Esophagus (tissue), 2 donors: ENCODE measurements around the gene PIGBOS1. TPM values are rescaled to one million over a fixed set of nuclear protein-coding genes. Genes with fewer than 3 reads are reported as not detected.

Experiments
- H3K27ac ChIP-seq, 2 donors: one replicate each; pipeline ENCODE4 v1.5.1; 2013; ENCODE audit warnings: low read depth in 2 of 2, mild to moderate bottlenecking in 2 of 2, inconsistent platforms in 1 of 2, low read length in 1 of 2, moderate library complexity in 1 of 2
- H3K27me3 ChIP-seq, 2 donors: one replicate each; pipeline ENCODE4 v1.6.1; 2013; ENCODE audit warnings: low read length in 2 of 2, control low read depth in 1 of 2, mild to moderate bottlenecking in 1 of 2; ENCODE audit not compliant: insufficient read depth in 2 of 2, control insufficient read depth in 1 of 2
- H3K36me3 ChIP-seq, 2 donors: one replicate each; pipeline ENCODE4 v1.6.1; 2013; ENCODE audit warnings: low read length in 1 of 2; ENCODE audit not compliant: control insufficient read depth in 2 of 2, insufficient read depth in 2 of 2
- H3K4me1 ChIP-seq, 2 donors: one replicate each; pipeline ENCODE4 v1.6.1; 2013; ENCODE audit warnings: low read length in 1 of 2; ENCODE audit not compliant: control insufficient read depth in 2 of 2, insufficient read depth in 2 of 2
- H3K4me3 ChIP-seq, 2 donors: one replicate each; pipeline ENCODE4 v1.5.1; 2013; ENCODE audit warnings: low read length in 2 of 2, mild to moderate bottlenecking in 2 of 2, low read depth in 1 of 2, moderate library complexity in 1 of 2
- H3K9me3 ChIP-seq, 2 donors: one replicate each; pipeline ENCODE4 v1.6.1; 2013; ENCODE audit warnings: mild to moderate bottlenecking in 2 of 2, low read depth in 1 of 2, low read length in 1 of 2, moderate library complexity in 1 of 2; ENCODE audit not compliant: control insufficient read depth in 2 of 2, insufficient read depth in 1 of 2
- WGBS, 2 donors: extraction: QIAGEN DNeasy Blood & Tissue Kit; methylation state at CpG; one replicate each; pipeline ENCODE4 v1.1.7; 2013; 5-methylcytosine and 5-hydroxymethylcytosine counted together
- polyA plus RNA-seq, 2 donors: library from polyadenylated mRNA; stranded (reverse); fragments of 200-250 nt; gene quantifications; one replicate each; pipeline ENCODE4 v1.2.3, GENCODE V29; 2013
- donor health status: healthy with polysubstance abuse.
- donor health status: Bipolar disorder and iron deficiency.

Gene PIGBOS1, protein sequence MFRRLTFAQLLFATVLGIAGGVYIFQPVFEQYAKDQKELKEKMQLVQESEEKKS
- polyA plus RNA-seq, result 1 to 10 TPM; 9.2 to 9.5 TPM

DNA sequence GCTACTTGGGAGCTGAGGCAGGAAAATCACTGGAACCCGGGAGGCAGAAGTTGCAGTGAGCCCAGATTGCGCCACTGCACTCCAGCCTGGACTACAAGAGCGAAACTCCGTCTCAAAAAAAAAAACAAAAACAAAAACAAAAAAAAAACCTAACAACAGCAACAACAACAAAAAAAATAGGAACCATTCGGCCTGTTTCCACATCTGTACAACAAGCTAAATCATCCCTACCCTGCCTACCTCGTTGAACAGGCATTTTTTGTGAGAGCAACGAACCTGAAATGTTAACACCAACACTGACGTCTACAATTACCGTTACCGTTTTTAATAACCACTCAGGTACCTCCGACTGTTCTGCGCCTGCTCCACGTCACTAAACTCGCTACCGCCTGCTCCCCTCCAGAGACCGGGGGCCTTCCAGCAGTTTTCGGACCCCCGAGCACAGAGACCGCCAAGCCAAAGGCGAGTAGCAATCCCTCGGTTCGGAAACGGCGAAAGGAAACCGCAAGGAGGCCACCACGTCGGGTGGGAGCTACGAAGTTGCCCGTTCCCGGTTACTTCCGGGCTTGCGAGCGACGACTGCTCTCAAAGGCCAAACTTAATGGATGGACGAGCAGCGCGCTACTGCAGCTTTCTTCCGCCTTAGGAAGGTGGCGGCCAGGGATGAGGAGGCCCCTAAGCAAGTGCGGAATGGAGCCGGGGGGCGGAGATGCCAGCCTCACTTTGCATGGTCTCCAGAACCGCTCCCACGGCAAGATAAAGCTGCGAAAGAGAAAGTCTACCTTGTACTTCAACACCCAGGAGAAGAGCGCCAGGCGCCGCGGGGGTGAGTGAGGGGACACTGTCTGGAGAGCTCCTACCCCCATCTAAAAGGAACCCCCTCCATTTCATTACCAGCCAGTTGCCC lies at the start of gene PIGBOS1, which contains the start of gene PIGB:
Gene PIGBOS1 (minus strand): TSS at position 536 of the 907 bp plus-strand sequence. CDS start 1,331 bp downstream, outside the sequence.
Gene PIGB (plus strand): TSS at position 635 of the 907 bp plus-strand sequence. CDS start 29 bp downstream, at position 664.
- Histone ChIP-seq H3K36me3 (no peaks in the 10 kb centered on the region), H3K4me3 (peak within 1 kb of the TSS; percentile 89 to 98), H3K27me3 (no peaks in the 10 kb centered on the region), H3K27ac (peak within 1 kb of the TSS; percentile 90 to 93), H3K4me1 (no peaks in the 10 kb centered on the region), H3K9me3 (no peaks in the 10 kb centered on the region)
- WGBS, 2 donors, result 1% methylated on average over 49 of the region's 49 CpGs

DNA sequence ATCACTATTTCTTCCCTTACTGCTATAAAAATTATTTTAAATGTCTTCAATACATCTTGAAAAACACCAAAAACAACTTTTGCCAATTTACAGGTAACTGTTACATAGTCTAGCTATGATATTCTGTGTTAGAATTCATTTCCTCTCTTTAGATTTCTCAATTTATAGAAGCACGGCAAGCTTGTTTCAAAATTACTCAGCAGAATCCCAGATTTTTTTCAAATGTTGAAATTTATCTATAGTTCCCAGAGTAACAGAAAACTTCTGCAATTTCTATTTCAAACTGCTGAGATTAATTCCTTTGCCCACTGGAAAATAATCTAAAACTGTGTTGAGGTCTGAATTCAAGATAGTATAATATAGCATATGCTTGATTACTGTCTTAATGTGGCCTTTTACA lies 48.1 kb upstream of the PIGBOS1 start:
- H3K27ac ChIP-seq, result no peak overlapping the region
- H3K27me3 ChIP-seq, result no peaks in the 10 kb centered on the region
- no peaks in the 10 kb centered on the region for H3K9me3 ChIP-seq
- H3K4me3 ChIP-seq, result no peak overlapping the region
- peaks cover 0 to 7% of the 10 kb centered on the region in 2 donors for H3K36me3 ChIP-seq
- no peaks in the 10 kb centered on the region for H3K4me1 ChIP-seq
- 69 to 84% methylated on average over 1 of the region's 1 CpG for WGBS, 2 donors

DNA sequence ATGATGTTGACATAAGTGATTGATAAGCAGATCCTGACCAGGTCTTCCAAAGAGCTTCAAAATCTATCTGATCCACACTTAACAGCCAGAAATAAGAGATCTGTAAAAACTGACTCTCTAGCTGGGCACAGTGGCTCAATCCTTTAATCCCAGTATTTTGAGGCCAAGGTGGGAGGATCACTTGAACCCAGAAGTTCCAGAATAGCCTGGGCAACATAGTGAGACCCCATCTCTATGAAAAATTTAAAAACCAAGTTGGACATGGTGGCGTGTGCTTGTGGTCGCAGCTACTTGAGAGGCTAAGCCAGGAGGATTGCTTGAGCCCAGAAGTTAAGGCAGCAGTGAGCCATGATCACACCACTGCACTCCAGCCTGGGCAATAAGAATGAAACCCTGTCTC lies 43.7 kb upstream of the PIGBOS1 start:
- no peaks in the 10 kb centered on the region for H3K27me3 ChIP-seq
- H3K4me3 ChIP-seq, result no peak overlapping the region
- H3K36me3 ChIP-seq, result peaks cover 0 to 2% of the 10 kb centered on the region in 2 donors
- no peak overlapping the region for H3K27ac ChIP-seq
- H3K9me3 ChIP-seq, result no peaks in the 10 kb centered on the region
- 95 to 96% methylated on average over 2 of the region's 2 CpGs for WGBS, 2 donors
- H3K4me1 ChIP-seq, result no peaks in the 10 kb centered on the region

DNA sequence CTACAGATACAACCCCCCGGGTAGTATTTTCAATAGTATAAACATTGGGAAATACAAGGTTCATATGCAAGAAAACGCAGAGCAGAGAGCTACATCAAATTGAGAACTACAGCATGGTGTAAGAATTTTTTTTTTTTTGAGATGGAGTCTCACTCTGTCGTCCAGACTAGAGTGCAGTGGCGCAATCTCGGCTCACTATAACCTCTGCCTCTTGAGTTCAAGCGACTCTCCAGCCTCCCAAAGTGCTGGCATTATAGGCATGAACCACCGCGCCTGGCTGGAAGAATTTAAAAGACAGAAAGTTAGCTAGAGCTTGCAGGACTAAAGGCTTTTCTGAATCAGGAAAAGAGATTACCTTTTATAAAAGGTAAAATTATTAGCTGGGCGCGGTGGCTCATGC lies 42.1 kb upstream of the PIGBOS1 start:
- 90 to 91% methylated on average over 10 of the region's 10 CpGs for WGBS, 2 donors
- peaks cover 0 to 2% of the 10 kb centered on the region in 2 donors for H3K36me3 ChIP-seq
- no peaks in the 10 kb centered on the region for H3K27me3 ChIP-seq
- no peak overlapping the region for H3K4me3 ChIP-seq
- no peak overlapping the region for H3K27ac ChIP-seq
- H3K4me1 ChIP-seq, result no peaks in the 10 kb centered on the region
- H3K9me3 ChIP-seq, result no peaks in the 10 kb centered on the region

DNA sequence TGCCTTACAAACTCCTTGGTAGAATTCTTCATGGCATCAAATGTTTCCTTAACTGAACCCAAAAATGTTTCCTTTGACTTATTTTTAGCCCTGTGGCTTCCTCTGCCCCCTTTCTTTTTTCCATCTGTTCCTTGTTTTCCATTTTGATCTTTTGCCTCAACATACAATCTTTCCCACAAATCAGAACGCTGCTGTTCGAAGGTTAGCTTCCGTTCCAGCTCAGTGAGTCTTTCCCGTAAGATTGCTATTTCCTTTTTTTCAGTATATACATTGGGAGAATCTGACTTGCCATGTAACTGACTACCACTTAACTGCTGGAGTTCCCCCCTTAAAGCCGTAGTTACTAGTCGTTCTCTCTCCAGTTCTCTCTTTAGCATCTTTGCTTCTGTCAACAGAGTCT lies 41.3 kb upstream of the PIGBOS1 start:
- H3K27ac ChIP-seq, result no peak overlapping the region
- peaks cover 0 to 2% of the 10 kb centered on the region in 2 donors for H3K36me3 ChIP-seq
- no peaks in the 10 kb centered on the region for H3K4me1 ChIP-seq
- WGBS, 2 donors, result 70 to 71% methylated on average over 6 of the region's 6 CpGs
- H3K27me3 ChIP-seq, result no peaks in the 10 kb centered on the region
- H3K9me3 ChIP-seq, result no peaks in the 10 kb centered on the region
- no peak overlapping the region for H3K4me3 ChIP-seq

DNA sequence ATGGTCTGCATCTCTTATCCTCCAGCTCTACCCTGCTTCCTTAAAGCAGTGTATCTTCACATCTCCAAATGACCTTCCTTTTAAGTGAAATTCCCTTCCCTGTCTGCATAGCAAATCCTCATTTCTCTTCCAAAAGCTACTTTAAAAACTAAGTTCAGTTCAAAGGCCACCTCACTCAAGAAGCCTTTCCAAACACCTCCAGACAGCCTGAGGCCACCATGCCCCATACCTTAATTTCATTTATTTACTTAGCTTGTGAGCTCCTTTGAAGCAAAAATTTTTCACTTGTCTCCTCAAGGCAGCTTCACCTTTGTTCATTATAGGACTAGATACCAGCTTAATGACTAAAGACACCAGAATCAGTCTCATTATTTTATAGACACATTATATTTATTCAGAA lies 39.5 kb upstream of the PIGBOS1 start:
- no peak overlapping the region for H3K27ac ChIP-seq
- no peak overlapping the region for H3K4me3 ChIP-seq
- H3K27me3 ChIP-seq, result no peaks in the 10 kb centered on the region
- no peaks in the 10 kb centered on the region for H3K9me3 ChIP-seq
- H3K4me1 ChIP-seq, result no peaks in the 10 kb centered on the region
- H3K36me3 ChIP-seq, result peaks cover 0 to 2% of the 10 kb centered on the region in 2 donors

DNA sequence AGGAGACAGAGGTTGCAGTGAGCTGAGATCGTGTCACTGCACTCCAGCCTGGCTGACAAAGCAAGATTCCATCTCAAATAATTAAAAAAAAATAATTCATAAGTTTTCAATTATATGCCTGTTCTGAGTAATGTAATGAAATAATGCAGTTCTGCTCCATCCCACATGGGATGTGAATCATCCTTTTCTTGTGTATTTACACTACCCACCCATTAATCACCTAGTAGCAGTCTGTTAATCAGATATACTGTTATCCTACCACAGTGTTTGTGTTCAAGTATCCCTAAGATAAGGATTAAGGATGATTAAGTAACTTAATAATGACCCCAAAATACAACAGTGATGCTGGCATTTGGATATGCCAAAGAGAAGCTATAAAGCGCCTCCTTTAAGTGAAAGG lies 38.9 kb upstream of the PIGBOS1 start:
- 84 to 92% methylated on average over 2 of the region's 2 CpGs for WGBS, 2 donors
- no peaks in the 10 kb centered on the region for H3K9me3 ChIP-seq
- H3K27ac ChIP-seq, result no peak overlapping the region
- peaks cover 0 to 2% of the 10 kb centered on the region in 2 donors for H3K36me3 ChIP-seq
- no peaks in the 10 kb centered on the region for H3K4me1 ChIP-seq
- H3K4me3 ChIP-seq, result no peak overlapping the region
- no peaks in the 10 kb centered on the region for H3K27me3 ChIP-seq

DNA sequence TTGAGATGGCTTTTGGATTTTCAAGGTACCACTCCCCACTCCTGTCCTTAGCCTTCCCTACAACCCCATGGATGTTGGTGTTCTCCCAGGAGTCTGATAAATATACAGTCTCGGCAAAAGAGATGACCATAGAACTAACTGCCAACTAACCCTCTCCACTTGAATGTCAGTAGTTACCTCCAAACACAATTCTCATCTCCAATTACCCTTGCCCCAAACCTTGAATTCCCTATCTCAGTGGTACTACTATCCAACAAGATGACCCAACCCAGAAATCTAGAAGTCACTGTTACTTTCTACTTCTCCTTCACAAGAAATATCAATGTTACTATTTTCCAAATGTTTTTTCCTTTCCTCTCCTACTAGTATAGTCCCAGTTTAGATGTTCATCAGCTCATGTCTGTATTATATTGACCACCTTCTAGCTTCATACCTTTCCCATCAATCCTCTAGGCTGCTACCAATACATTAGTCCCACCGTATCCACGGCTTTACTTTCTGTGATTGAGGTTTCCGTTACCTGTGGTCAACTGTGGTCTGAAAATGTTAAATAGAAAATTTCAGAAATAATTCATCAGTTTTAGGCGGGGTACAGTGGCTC lies 38.2 kb upstream of the PIGBOS1 start:
- no peaks in the 10 kb centered on the region for H3K27me3 ChIP-seq
- no peaks in the 10 kb centered on the region for H3K36me3 ChIP-seq

DNA sequence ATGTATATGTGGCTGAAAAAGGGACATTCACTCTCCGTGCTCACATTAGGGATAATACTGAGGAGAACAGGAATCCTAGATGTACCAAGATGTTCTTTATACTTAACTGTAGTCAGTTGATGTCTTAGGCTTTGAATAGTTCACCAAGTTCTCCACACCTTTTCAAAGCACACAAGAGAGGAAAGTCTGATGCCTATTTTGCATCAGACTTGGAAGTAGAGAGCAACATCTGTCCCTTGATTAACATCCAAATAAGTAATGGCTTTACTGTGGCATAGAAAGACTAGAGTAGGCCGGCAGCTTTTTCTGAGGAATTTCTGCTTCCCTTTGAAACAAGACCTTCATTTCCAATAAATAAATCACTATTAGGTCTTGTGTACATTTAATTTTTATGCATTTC lies 34.1 kb upstream of the PIGBOS1 start:
- WGBS, 2 donors, result 68 to 70% methylated on average over 2 of the region's 2 CpGs
- no peaks in the 10 kb centered on the region for H3K36me3 ChIP-seq
- H3K9me3 ChIP-seq, result no peaks in the 10 kb centered on the region
- H3K4me3 ChIP-seq, result no peak overlapping the region
- no peaks in the 10 kb centered on the region for H3K4me1 ChIP-seq
- no peak overlapping the region for H3K27ac ChIP-seq
- H3K27me3 ChIP-seq, result no peaks in the 10 kb centered on the region

More for the DNA sequence above, 38.2 kb upstream of the PIGBOS1 start:
- Histone ChIP-seq H3K4me3 (no peak overlapping the region), H3K4me1 (no peaks in the 10 kb centered on the region), H3K27ac (no peak overlapping the region), H3K9me3 (no peaks in the 10 kb centered on the region)
- WGBS, 2 donors, result 96 to 97% methylated on average over 5 of the region's 5 CpGs
